ENCODE data around the gene COLEC12.

DNA sequence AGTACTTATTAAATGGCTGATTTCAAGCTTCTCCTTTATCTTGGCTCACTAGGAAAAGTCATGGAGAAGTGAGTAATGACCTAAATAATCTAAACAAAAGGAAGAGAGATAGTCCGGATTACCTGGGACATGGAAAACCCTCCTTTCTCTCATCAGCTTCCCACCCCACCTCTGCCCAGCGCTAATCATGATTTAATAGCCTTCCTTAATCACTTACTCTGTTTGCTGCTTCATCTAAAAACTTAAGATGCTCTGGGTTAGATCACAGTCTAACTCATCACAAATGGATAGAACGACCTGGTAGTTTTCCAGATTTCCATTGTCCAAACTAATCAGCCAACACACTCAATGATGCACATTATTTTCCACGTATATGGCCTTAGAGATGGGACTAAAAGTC lies 144.8 kb downstream of the COLEC12 start:
- TF ChIP-seq POLR2A (IDR thresholded peaks at IDR 0.05; ENCODE audit: low read length) (no peak), GATA1 (IDR thresholded peaks at IDR 0.05; ENCODE audit: low read depth, low read length) (no peak)
